ENCODE measurements around the gene BLTP3B.

Gene BLTP3B

GRCh38 chr12:100159391-100160104 lies 16.9 kb upstream of the BLTP3B start:
- no peak overlapping the region for H3K4me3 ChIP-seq (ENCODE audit: low read depth, low read length)
- no peaks in the 10 kb centered on the region for H3K36me3 ChIP-seq (ENCODE audit: control insufficient read depth, insufficient read depth, low read length)
- H3K4me2 ChIP-seq (ENCODE audit: low read length), result no peak overlapping the region
- H3K9me3 ChIP-seq (ENCODE audit: control insufficient read depth, low read length), result no peaks in the 10 kb centered on the region
- H3K27me3 ChIP-seq (ENCODE audit: control insufficient read depth, insufficient read depth, low read length), result no peaks in the 10 kb centered on the region
- no peak for TF ChIP-seq CTCF (IDR thresholded peaks at IDR 0.05)
- no peaks in the 10 kb centered on the region for H3K4me1 ChIP-seq
- no peak overlapping the region for H3K9ac ChIP-seq
- H3K27ac ChIP-seq, result no peak overlapping the region
- no peaks in the 10 kb centered on the region for H3K79me2 ChIP-seq
- no peak overlapping the region for H2AFZ ChIP-seq

- no peak overlapping the region for H3K4me3 ChIP-seq (ENCODE audit: low read depth, low read length)
- no peaks in the 10 kb centered on the region for H3K36me3 ChIP-seq (ENCODE audit: control insufficient read depth, insufficient read depth, low read length)
- TF ChIP-seq CTCF (IDR thresholded peaks at IDR 0.05), result no peak
- no peak overlapping the region for H3K27ac ChIP-seq
- H3K9me3 ChIP-seq (ENCODE audit: control insufficient read depth, low read length), result no peaks in the 10 kb centered on the region
- H3K4me2 ChIP-seq (ENCODE audit: low read length), result no peak overlapping the region
- no peaks in the 10 kb centered on the region for H3K27me3 ChIP-seq (ENCODE audit: control insufficient read depth, insufficient read depth, low read length)
- no peaks in the 10 kb centered on the region for H3K4me1 ChIP-seq
- no peak overlapping the region for H2AFZ ChIP-seq
- no peaks in the 10 kb centered on the region for H3K79me2 ChIP-seq
- H3K9ac ChIP-seq, result no peak overlapping the region
Observed at GRCh38 chr12:100158535-100158934, 15.9 kb upstream of the BLTP3B start.

- Histone ChIP-seq H3K4me2 (ENCODE audit: low read length) (no peak overlapping the region), H3K79me2 (no peaks in the 10 kb centered on the region), H3K9me3 (ENCODE audit: control insufficient read depth, low read length) (no peaks in the 10 kb centered on the region), H3K4me3 (ENCODE audit: low read depth, low read length) (no peak overlapping the region), H3K36me3 (ENCODE audit: control insufficient read depth, insufficient read depth, low read length) (no peaks in the 10 kb centered on the region), H3K27me3 (ENCODE audit: control insufficient read depth, insufficient read depth, low read length) (no peaks in the 10 kb centered on the region), H3K4me1 (no peaks in the 10 kb centered on the region), H2AFZ (no peak overlapping the region), H3K27ac (no peak overlapping the region), H3K9ac (no peak overlapping the region)
- no peak for TF ChIP-seq CTCF (IDR thresholded peaks at IDR 0.05)
Observed at GRCh38 chr12:100157427-100157821, 14.8 kb upstream of the BLTP3B start.

- Histone ChIP-seq H3K27ac (no peak overlapping the region), H3K4me3 (ENCODE audit: low read depth, low read length) (no peak overlapping the region), H3K9ac (no peak overlapping the region), H3K9me3 (ENCODE audit: control insufficient read depth, low read length) (no peaks in the 10 kb centered on the region), H2AFZ (no peak overlapping the region), H3K4me1 (no peaks in the 10 kb centered on the region), H3K36me3 (ENCODE audit: control insufficient read depth, insufficient read depth, low read length) (no peaks in the 10 kb centered on the region), H3K79me2 (no peaks in the 10 kb centered on the region), H3K4me2 (ENCODE audit: low read length) (no peak overlapping the region), H3K27me3 (ENCODE audit: control insufficient read depth, insufficient read depth, low read length) (no peaks in the 10 kb centered on the region)
- TF ChIP-seq CTCF (IDR thresholded peaks at IDR 0.05), result no peak
Observed at GRCh38 chr12:100156731-100157426, 14.2 kb upstream of the BLTP3B start.
